ENCODE results near the gene DEFB115.
"Not testable (repeated sequence)": the region's sequence is repeated elsewhere in the genome, so short reads cannot be mapped to it uniquely, and the experiment has no call there.

Gene DEFB115

GRCh38 chr20:31257364-31257763 is at the start of gene DEFB115:
TSS of gene DEFB115 (plus strand) at chr20:31257664. CDS start at chr20:31257664, 0 bp downstream.
- DNase-seq (ENCODE audit: low spot score), result no peak

GRCh38 chr20:31236953-31237352 is 20.5 kb upstream of the DEFB115 start:
- DNase-seq (ENCODE audit: low spot score), result no peak

GRCh38 chr20:31237763-31238162 is 19.7 kb upstream of the DEFB115 start:
- no peak for DNase-seq (ENCODE audit: low spot score)

- DNase-seq (ENCODE audit: low spot score), result no peak
Measured at GRCh38 chr20:31239139-31239538, 18.3 kb upstream of the DEFB115 start.

- no peak for DNase-seq (ENCODE audit: low spot score)
Measured at GRCh38 chr20:31256959-31257358, 505 bp upstream of the DEFB115 start.

GRCh38 chr20:31260326-31260932 is 3.0 kb downstream of the DEFB115 start:
- DNase-seq (ENCODE audit: low spot score), result peak; percentile 14

- DNase-seq (ENCODE audit: low spot score), result no peak
Measured at GRCh38 chr20:31274441-31274840, 17.0 kb downstream of the DEFB115 start.

- DNase-seq (ENCODE audit: low spot score), result no peak
Measured at GRCh38 chr20:31278178-31278577, 20.7 kb downstream of the DEFB115 start.

- not testable (repeated sequence) for DNase-seq (ENCODE audit: low spot score)
Measured at GRCh38 chr20:31284964-31285363, 27.5 kb downstream of the DEFB115 start.

GRCh38 chr20:31308535-31309162 is 51.2 kb downstream of the DEFB115 start, which contains the start of gene DEFB116:
TSS of gene DEFB116 (minus strand) at chr20:31308585. CDS start at chr20:31308585, 0 bp downstream.
- DNase-seq (ENCODE audit: low spot score), result no peak

Data from activated CD4-positive, alpha-beta T cell treated with anti-CD3 and anti-CD28 coated beads, Interleukin-2, Interleukin-4, amounts not matched to agents 100 ng/mL and 50 ng/mL, durations not matched to agents 16 hours and 8 hours (primary cell).